ENCODE data around the gene SPTBN4.

SPTBN4 gene

GRCh38 chr19:40603389-40604170, 136.8 kb downstream of the SPTBN4 start:
- Histone ChIP-seq H3K4me3 (ENCODE audit: low read depth, low read length) (peak overlapping the region; percentile 35), H3K36me3 (ENCODE audit: control insufficient read depth in 2 of 2, insufficient read depth in 1 of 2, low read length in 2 of 2) (no peaks in the 10 kb centered on the region), H3K9me3 (ENCODE audit: control insufficient read depth, insufficient read depth, low read depth, low read length) (no peaks in the 10 kb centered on the region), H3K27ac (ENCODE audit: extremely low read depth, low read depth, low read length) (peak overlapping the region; percentile 53), H3K4me1 (ENCODE audit: control insufficient read depth, insufficient read depth, low read length) (peaks cover 52% of the 10 kb centered on the region)
- POLR2A ChIA-PET, result interaction anchor here (0.5 to 5.1 kb wide), 36 partner anchors 9 to 836 kb away, joined by 3 to 60 read pairs (median 6); partner anchors contain the start of genes ACTMAP, BLVRB, C19orf47 and DMAC2
- CTCF ChIA-PET, result interaction anchor here (0.6 to 20.7 kb wide), 45 partner anchors 10 to 775 kb away, joined by 3 to 470 read pairs (median 5); partner anchors contain the start of genes BLVRB, SERTAD3 and SPTBN4
- TF ChIP-seq PRDM4 (tag by site-specific recombination; IDR thresholded peaks at IDR 0.05) (peak; percentile 76), BCL11B (tag by site-specific recombination; IDR thresholded peaks at IDR 0.05; ENCODE audit: low read depth) (peak; percentile 95), SP2 (tag by site-specific recombination; IDR thresholded peaks at IDR 0.05) (peak; percentile 100), ZIC2 (tag by site-specific recombination; IDR thresholded peaks at IDR 0.05) (peak; percentile 100), KLF7 (tag by site-specific recombination; IDR thresholded peaks at IDR 0.05; ENCODE audit: borderline replicate concordance) (peak; percentile 99), ZNF830 (tag by site-specific recombination; IDR thresholded peaks at IDR 0.05; ENCODE audit: low read depth) (no peak), PRDM6 (tag by site-specific recombination; IDR thresholded peaks at IDR 0.05) (no peak), PATZ1 (tag by site-specific recombination; IDR thresholded peaks at IDR 0.05) (peak; percentile 99), ZNF843 (tag by site-specific recombination; IDR thresholded peaks at IDR 0.05) (peak; percentile 56), INSM2 (tag by site-specific recombination; IDR thresholded peaks at IDR 0.05) (peak; percentile 42; the same call in 1 of the 2 replicates), ZNF654 (tag by site-specific recombination; IDR thresholded peaks at IDR 0.05; ENCODE audit: low read depth) (no peak), ZNF391 (tag by site-specific recombination; IDR thresholded peaks at IDR 0.05; ENCODE audit: borderline replicate concordance, low read depth) (peak; percentile 69; the same call in 1 of the 2 replicates), HIC1 (tag by site-specific recombination; IDR thresholded peaks at IDR 0.05) (peak; percentile 99), ZEB2 (tag by site-specific recombination; IDR thresholded peaks at IDR 0.05) (peak; percentile 91; the same call in 1 of the 2 replicates), ZNF184 (tag by site-specific recombination; IDR thresholded peaks at IDR 0.05) (no peak), ZNF404 (tag by site-specific recombination; IDR thresholded peaks at IDR 0.05) (no peak), ZNF398 (tag by site-specific recombination; IDR thresholded peaks at IDR 0.05) (peak; percentile 95), TCF7L2 (IDR thresholded peaks at IDR 0.05; ENCODE audit: borderline replicate concordance, low read depth, low read length) (no peak), ZNF785 (tag by site-specific recombination; IDR thresholded peaks at IDR 0.05) (0 out of 2 replicates have a peak, but pooled peaks have one; percentile 71), ZNF571 (tag by site-specific recombination; IDR thresholded peaks at IDR 0.05) (no peak), ZNF211 (tag by site-specific recombination; IDR thresholded peaks at IDR 0.05; ENCODE audit: low read depth) (no peak), ZNF600 (tag by site-specific recombination; IDR thresholded peaks at IDR 0.05) (peak; percentile 98), ZBTB20 (tag by site-specific recombination; IDR thresholded peaks at IDR 0.05) (peak; percentile 59), SETDB1 (IDR thresholded peaks at IDR 0.05; ENCODE audit: insufficient read length, low read length) (no peak), KLF16 (tag by site-specific recombination; IDR thresholded peaks at IDR 0.05) (peak; percentile 77)

Measured in HEK293 (cell line).